ENCODE data around the gene CAND1. TPM values are rescaled to one million over a fixed set of nuclear protein-coding genes. Genes with fewer than 3 reads are reported as not detected.

The CAND1 gene
- total and polyA plus RNA-seq, 9 of the 15 experiments (the other 6 are each of a cell fraction or from before 2014, with no cell fraction given): 24.0 to 167 (median 77.5) TPM

DNA sequence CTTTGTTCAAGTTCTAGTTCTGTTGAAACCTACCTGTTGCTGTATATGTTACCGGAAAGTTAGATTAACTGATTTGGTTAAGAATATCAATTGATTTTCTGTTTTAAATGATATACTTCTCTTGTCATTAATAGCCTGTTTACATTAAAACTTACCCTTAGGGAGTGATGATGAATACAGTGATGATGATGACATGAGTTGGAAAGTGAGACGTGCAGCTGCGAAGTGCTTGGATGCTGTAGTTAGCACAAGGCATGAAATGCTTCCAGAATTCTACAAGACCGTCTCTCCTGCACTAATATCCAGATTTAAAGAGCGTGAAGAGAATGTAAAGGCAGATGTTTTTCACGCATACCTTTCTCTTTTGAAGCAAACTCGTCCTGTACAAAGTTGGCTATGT lies 33.0 kb downstream of the CAND1 start:
- H3K27ac ChIP-seq (ENCODE audit: extremely low read depth, low read depth, low read length): no peak overlapping the region
- no TSS peak for BruUV-seq (replicated peaks)
- H3K4me2 ChIP-seq (ENCODE audit: insufficient read depth, low read length): no peak overlapping the region
- H3K79me2 ChIP-seq (ENCODE audit: control insufficient read depth, insufficient read depth, low read length): no peaks in the 10 kb centered on the region; the same call in 2 of the 3 replicates
- no peaks in the 10 kb centered on the region for H3K4me1 ChIP-seq (replicated peaks in 1 of 2; ENCODE audit: control insufficient read depth in 2 of 2, insufficient read depth in 2 of 2, low read length in 2 of 2)
- ATAC-seq (no peak), FAIRE-seq (no peak), DNase-seq (ENCODE audit: extremely low read depth in 1 of 4, low spot score in 3 of 4) (no peak)
- POLR2A ChIA-PET: interaction anchor here (1.5 kb wide), 1 partner anchor 33 kb away, joined by 5 read pairs; the partner anchor contains the start of gene CAND1
- CTCF ChIA-PET (ENCODE audit: low intra/inter-chr PET ratio): no interaction called here
- no peaks in the 10 kb centered on the region for H3K9me1 ChIP-seq (ENCODE audit: control insufficient read depth, insufficient read depth, low read length)
- intact Hi-C loops (cut with micrococcal nuclease) (no loop called here), in situ Hi-C loops (cut with MboI) (no loop called here)
- H3K36me3 ChIP-seq (ENCODE audit: control insufficient read depth, insufficient read depth, low read length): peaks cover 93% of the 10 kb centered on the region
- TF ChIP-seq AFF4 (CRISPR knock-in tag; IDR thresholded peaks at IDR 0.05) (no peak), CHCHD3 (CRISPR knock-in tag; IDR thresholded peaks at IDR 0.05) (no peak), MCM2 (IDR thresholded peaks at IDR 0.05; ENCODE audit: low read depth) (no peak), SUPT5H (IDR thresholded peaks at IDR 0.05) (no peak), STAT5B (CRISPR knock-in tag; IDR thresholded peaks at IDR 0.05) (no peak), XRCC5 (IDR thresholded peaks at IDR 0.05; ENCODE audit: low read depth, low read length) (no peak), ZNF232 (CRISPR knock-in tag; IDR thresholded peaks at IDR 0.05) (no peak), CBX5 (IDR thresholded peaks at IDR 0.05; ENCODE audit: borderline replicate concordance, low read depth) (no peak)
- H3K27me3 ChIP-seq (ENCODE audit: control insufficient read depth in 2 of 2, insufficient read depth in 2 of 2, low read length in 2 of 2): no peaks in the 10 kb centered on the region
- no peaks in the 10 kb centered on the region for H3K9me3 ChIP-seq (replicated peaks; ENCODE audit: control insufficient read depth, insufficient read depth, low read depth, low read length)
- no peak overlapping the region for H3K4me3 ChIP-seq
- no peak overlapping the region for H3K9ac ChIP-seq (ENCODE audit: insufficient read depth in 1 of 2, low read depth in 2 of 2, low read length in 2 of 2)
- WGBS (ENCODE audit: insufficient coverage, low coverage, missing lambda C conversion rate): 95% methylated on average over 7 of the region's 7 CpGs
- no peak overlapping the region for H2AFZ ChIP-seq (ENCODE audit: low read depth, low read length)
- H4K20me1 ChIP-seq (replicated peaks; ENCODE audit: control insufficient read depth, insufficient read depth, low read length): no peaks in the 10 kb centered on the region

Measured in K562 (cell line).